KMS-11 (cell line): ENCODE data around the gene ZNRF3.

ENCODE experiments used
- H2AFZ ChIP-seq: fragments of 200-600 bp; sonication (generic); 2 replicates; pipeline ENCODE4 v1.6.1; 2016; ENCODE audit warnings: antibody characterized with exemption, mixed run types, low read depth
- H3K27ac ChIP-seq: fragments of 200-600 bp; sonication (generic); 2 replicates; pipeline ENCODE4 v1.6.1; 2016; ENCODE audit warnings: mild to moderate bottlenecking, mixed run types
- H3K27me3 ChIP-seq: fragments of 200-600 bp; sonication (generic); 2 replicates; pipeline ENCODE4 v1.6.1; 2017; ENCODE audit warnings: mild to moderate bottlenecking, low read depth, mixed run types, moderate library complexity; ENCODE audit not compliant: insufficient read depth
- H3K36me3 ChIP-seq: fragments of 200-600 bp; sonication (generic); 2 replicates; pipeline ENCODE4 v1.6.1; 2017; ENCODE audit warnings: mild to moderate bottlenecking, mixed run types; ENCODE audit not compliant: insufficient read depth
- H3K4me1 ChIP-seq: fragments of 200-600 bp; sonication (generic); 2 replicates; pipeline ENCODE4 v1.6.1; 2016; ENCODE audit warnings: mild to moderate bottlenecking, low read depth, mixed run types; ENCODE audit not compliant: poor library complexity, severe bottlenecking
- H3K4me2 ChIP-seq: fragments of 200-600 bp; sonication (generic); 2 replicates; pipeline ENCODE4 v1.7.0; 2016; ENCODE audit warnings: mild to moderate bottlenecking, mixed run types
- H3K4me3 ChIP-seq: fragments of 200-600 bp; sonication (generic); IDR thresholded peaks from 2 replicates; pipeline ENCODE4 v1.6.1; 2017; ENCODE audit warnings: low read depth, low read length, mixed read lengths; ENCODE audit not compliant: insufficient read depth
- H3K79me2 ChIP-seq: fragments of 200-600 bp; sonication (generic); 2 replicates; pipeline ENCODE4 v1.6.1; 2016; ENCODE audit warnings: low read depth, mixed run types; ENCODE audit not compliant: insufficient read depth
- H3K9ac ChIP-seq: fragments of 200-600 bp; sonication (generic); 2 replicates; pipeline ENCODE4 v1.6.1; 2016; ENCODE audit warnings: mild to moderate bottlenecking, mixed run types
- H4K20me1 ChIP-seq: fragments of 200-600 bp; sonication (generic); 2 replicates; pipeline ENCODE4 v1.6.1; 2016; ENCODE audit warnings: mild to moderate bottlenecking, mixed run types; ENCODE audit not compliant: insufficient read depth
- CTCF ChIP-seq: fragments of 200-600 bp; sonication (generic); conservative IDR thresholded peaks from 2 replicates; pipeline ENCODE4 v1.6.1; 2017; ENCODE audit warnings: low read depth, mild to moderate bottlenecking, antibody characterized with exemption, low read length, moderate library complexity, mixed read lengths

Gene ZNRF3

GRCh38 chr22:29041408-29041807 is 158.0 kb downstream of the ZNRF3 start:
- H3K9ac ChIP-seq: no peak overlapping the region
- H3K27ac ChIP-seq: no peak overlapping the region
- H2AFZ ChIP-seq: no peak overlapping the region
- no peak overlapping the region for H3K4me3 ChIP-seq
- no peak for TF ChIP-seq CTCF
- H3K27me3 ChIP-seq: no peaks in the 10 kb centered on the region
- no peaks in the 10 kb centered on the region for H3K36me3 ChIP-seq
- H3K4me1 ChIP-seq: no peaks in the 10 kb centered on the region
- no peaks in the 10 kb centered on the region for H4K20me1 ChIP-seq
- no peak overlapping the region for H3K4me2 ChIP-seq
- no peaks in the 10 kb centered on the region for H3K79me2 ChIP-seq

GRCh38 chr22:29043906-29044575 is 160.7 kb downstream of the ZNRF3 start:
- H3K79me2 ChIP-seq: no peaks in the 10 kb centered on the region
- no peaks in the 10 kb centered on the region for H4K20me1 ChIP-seq
- no peaks in the 10 kb centered on the region for H3K36me3 ChIP-seq
- no peak overlapping the region for H3K27ac ChIP-seq
- H3K27me3 ChIP-seq: no peaks in the 10 kb centered on the region
- no peak overlapping the region for H3K4me2 ChIP-seq
- H3K9ac ChIP-seq: no peak overlapping the region
- H3K4me3 ChIP-seq: no peak overlapping the region
- H2AFZ ChIP-seq: no peak overlapping the region
- H3K4me1 ChIP-seq: no peaks in the 10 kb centered on the region
- no peak for TF ChIP-seq CTCF

GRCh38 chr22:29044657-29045176 is 161.3 kb downstream of the ZNRF3 start:
- Histone ChIP-seq H3K9ac (no peak overlapping the region), H3K27ac (no peak overlapping the region)

GRCh38 chr22:29048822-29049654 is 165.7 kb downstream of the ZNRF3 start:
- Histone ChIP-seq H2AFZ (no peak overlapping the region), H3K79me2 (no peaks in the 10 kb centered on the region), H3K36me3 (no peaks in the 10 kb centered on the region), H3K4me2 (no peak overlapping the region), H4K20me1 (no peaks in the 10 kb centered on the region), H3K27me3 (no peaks in the 10 kb centered on the region), H3K4me1 (no peaks in the 10 kb centered on the region), H3K27ac (no peak overlapping the region), H3K9ac (no peak overlapping the region), H3K4me3 (no peak overlapping the region)
- TF ChIP-seq CTCF: no peak

More at GRCh38 chr22:29044657-29045176, 161.3 kb downstream of the ZNRF3 start:
- no peaks in the 10 kb centered on the region for H4K20me1 ChIP-seq
- H3K27me3 ChIP-seq: no peaks in the 10 kb centered on the region
- H2AFZ ChIP-seq: no peak overlapping the region
- no peak overlapping the region for H3K4me2 ChIP-seq
- no peak overlapping the region for H3K4me3 ChIP-seq
- H3K4me1 ChIP-seq: no peaks in the 10 kb centered on the region
- H3K79me2 ChIP-seq: no peaks in the 10 kb centered on the region
- no peaks in the 10 kb centered on the region for H3K36me3 ChIP-seq
- TF ChIP-seq CTCF: no peak
